HG03159 (cell line): Measurements from ENCODE around the gene HMHB1.
A peak's percentile ranks its signal among the peaks of the same experiment; 100 is the strongest.
"Not testable (repeated sequence)": the region's sequence is repeated elsewhere in the genome, so short reads cannot be mapped to it uniquely, and the experiment has no call there.

Experiments used
- ATAC-seq: cut with Tn5 transposase; IDR thresholded peaks from one replicate; pipeline ENCODE4 v1.9.1; 2021; ENCODE audit warnings: mild to moderate bottlenecking, moderate library complexity; ENCODE audit not compliant: unreplicated experiment

HMHB1 gene

DNA sequence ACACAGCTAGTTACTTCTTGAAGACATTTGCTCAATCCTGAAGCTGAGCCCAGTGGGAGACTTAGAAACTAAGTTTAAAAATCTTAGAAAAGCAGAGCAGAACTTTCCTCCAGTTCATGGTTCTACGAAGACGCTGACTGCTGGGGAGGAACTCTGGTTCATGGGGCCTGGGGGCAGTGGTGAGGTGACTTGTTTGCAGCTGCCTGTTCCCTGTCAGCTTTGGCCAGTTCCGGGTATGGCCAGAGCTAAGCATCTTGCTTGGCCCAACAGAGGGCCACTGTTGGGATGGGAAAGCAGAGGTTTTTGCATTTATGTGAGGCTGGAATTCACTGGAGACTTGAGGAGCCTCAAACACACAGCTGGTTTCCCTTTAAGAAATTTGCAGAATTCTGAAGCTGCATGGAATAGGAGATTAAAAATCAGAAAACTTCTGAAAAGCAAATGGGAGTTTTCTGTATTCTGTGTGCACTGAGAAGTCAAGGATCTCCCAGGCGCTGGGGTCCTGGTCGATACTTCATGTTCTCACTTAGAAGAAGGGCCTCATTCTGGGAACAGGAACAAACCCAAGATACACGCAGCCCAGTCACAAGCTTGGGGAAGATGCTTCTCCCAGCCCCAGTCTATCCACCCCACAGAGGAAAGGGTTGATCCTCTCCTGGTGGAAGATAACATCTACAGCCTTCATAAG, 10.6 kb upstream of the HMHB1 start:
- no peak for ATAC-seq

GRCh38 chr5:143805861-143806260, 6.1 kb upstream of the HMHB1 start:
- ATAC-seq, result no peak

DNA sequence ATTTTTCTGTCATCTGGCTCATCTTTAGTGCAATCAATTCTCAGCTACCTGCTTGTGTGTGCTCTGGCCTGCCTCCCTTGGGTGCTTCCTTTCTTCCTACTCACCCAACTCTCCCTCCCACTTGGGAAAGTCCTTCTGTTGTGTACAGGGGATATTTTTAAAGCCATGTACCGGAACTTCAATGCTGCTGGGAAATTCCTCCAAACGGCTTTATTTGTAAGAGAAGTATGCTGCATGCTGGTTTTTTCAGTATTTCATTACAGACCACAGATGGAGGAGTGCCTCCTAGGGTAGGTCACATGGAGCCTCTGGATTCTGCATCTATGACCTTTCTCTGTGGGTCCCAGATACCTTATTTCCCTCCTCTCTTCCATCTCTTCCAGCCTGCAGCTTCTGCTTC, 5.4 kb upstream of the HMHB1 start:
- no peak for ATAC-seq

DNA sequence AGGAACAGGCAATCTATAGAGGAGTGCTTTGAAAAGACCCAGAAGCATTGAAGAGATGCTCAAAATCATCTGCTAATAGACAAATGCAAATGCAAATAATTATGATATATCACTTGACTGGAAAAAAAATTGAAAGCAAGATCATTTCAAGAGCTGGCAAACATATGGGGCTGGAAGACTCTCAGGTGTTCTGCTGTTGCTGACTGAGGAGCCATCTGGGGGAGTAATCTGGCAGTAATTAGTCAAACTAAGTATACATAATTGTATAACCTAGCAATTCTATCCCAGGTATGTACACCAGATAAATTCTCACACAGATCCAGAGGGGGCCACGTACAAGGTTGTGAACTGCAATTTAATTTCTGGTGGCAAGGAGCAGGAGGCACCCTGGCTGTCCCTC, 4.6 kb upstream of the HMHB1 start:
- no peak for ATAC-seq

DNA sequence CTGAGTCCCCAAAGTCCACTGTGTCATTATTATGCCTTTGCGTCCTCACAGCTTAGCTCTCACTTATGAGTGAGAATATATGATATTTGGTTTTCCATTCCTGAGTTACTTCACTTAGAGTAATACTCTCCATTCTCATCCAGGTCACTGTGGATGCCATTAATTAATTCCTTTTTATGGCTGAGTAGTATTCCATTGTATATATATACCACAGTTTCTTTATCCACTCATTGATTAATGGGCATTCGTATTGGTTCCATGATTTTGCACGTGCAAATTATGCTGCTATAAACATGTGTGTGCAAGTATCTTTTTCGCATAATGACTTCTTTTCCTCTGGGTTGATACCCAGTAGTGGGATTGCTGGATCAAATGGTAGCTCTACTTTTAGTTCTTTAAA, 4.4 kb downstream of the HMHB1 start:
- not testable (repeated sequence) for ATAC-seq

DNA sequence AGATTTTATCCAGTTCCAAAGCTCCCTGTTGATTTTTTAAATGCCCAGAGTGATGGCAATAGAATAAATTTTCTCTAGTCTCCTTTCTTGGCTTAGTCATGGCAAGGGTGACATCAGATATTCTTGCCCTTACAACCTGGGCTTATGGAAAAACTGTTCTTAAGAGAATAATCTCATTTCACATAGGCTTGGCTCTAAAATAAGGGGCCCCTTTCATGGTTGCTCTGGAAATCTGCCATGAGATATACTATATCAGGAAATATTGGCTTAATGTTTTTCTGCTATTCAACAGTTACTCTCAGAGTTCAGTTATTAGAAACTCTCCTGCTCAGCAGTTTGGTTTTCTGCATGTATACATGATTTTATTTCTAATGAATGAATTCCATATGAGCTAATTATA, 7.8 kb downstream of the HMHB1 start:
- ATAC-seq, result no peak

DNA sequence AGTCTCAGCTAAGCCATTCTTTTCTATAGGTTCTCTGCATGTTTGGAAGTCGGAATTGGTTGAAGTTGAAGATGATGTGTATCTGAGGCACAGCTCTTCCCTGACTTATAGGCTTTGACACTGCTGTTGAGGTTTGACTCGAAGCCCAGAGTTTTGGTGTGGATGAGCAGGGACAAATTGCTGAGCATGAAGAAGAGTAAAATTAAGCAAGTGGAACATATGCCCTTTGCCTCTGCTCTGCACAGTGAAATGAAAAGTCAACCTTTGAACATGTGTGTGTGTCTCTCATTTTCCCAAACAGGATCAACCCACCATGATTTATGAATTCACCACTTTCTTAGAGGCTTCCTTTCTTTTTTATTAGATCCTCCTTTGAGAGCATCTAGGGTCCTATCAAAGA, 8.5 kb downstream of the HMHB1 start:
- no peak for ATAC-seq

DNA sequence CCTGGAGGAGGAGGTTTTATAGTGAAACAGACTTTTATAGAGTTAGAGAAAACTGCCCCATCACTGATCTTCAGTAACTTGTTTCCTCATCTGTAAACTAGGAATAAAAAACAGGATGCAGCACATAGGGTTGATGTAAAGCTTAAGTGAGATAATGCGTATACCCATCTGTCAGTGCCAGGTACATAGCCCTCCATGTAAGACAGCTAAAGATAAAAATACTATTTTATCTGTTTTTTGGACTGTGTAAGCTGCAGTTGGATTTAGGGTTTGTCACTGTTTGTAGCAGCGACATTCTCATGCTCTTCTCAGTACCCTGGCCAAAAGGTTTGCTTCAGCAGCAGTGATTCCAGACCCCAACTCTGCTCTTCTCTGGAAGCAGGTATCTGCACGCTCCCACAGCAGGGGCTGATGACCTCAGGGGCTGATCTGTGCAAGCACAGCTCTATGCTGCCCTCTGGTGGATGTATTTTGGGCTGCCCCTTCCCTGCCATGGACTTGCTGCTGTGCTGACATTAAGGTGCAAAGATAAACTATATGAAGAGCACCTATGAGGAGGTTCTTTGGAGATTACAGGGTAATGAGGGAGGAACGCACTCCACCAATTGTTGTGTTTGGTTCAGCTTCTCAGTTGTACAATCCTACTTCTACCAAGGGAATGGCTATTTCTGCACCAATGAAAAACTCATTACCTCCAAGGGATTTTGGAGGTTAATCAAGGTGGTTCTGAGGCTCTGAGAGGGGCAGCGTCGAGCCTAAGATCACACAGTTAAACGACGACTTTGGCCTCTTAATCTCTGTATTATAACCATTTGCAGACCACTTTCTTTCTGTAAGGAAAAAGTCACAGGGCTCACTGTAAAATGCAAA, 13.1 kb downstream of the HMHB1 start:
- peak; percentile 60 for ATAC-seq

GRCh38 chr5:143826951-143827444, 15.0 kb downstream of the HMHB1 start:
- peak; percentile 91 for ATAC-seq

DNA sequence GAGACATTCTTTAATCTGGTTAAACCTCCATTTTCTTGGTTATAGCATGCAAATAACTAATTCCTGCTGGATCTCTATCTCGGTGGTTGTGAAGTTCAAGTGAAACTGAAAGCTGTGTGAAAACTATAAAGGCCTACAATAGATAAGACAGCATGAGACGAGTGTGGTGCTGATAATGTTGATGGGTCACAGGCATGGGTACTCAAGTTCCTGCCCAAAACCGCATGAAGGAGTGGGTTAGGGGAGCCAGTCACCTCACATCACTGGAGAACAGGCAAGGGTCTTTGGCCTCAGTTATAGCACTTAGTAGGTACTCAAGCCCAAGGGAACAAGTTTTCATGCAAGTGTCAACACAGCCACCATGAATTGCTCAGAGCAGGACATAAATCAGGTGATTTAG, 16.7 kb downstream of the HMHB1 start:
- ATAC-seq, result no peak

DNA sequence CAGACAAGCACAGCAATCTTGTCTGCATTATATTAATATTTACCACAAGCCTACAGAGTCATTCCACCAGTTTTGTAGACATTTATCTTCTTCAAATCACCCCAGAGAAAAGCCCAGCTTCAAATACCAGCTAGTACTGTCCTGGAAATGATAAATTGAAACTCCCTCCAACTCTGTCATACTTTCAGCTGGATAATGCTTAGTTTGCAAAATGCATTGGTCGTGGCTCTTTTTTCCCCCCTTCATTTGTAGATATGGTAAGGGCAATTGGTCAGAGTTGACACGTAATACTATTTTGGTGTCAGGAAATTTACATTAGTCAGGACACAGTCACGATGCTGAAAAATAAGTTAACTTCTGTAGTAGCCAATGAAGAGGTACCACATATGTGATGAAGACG, 21.2 kb downstream of the HMHB1 start:
- ATAC-seq, result no peak

GRCh38 chr5:143835251-143835650, 23.3 kb downstream of the HMHB1 start:
- ATAC-seq, result no peak

GRCh38 chr5:143836161-143836725, 24.3 kb downstream of the HMHB1 start:
- no peak for ATAC-seq

DNA sequence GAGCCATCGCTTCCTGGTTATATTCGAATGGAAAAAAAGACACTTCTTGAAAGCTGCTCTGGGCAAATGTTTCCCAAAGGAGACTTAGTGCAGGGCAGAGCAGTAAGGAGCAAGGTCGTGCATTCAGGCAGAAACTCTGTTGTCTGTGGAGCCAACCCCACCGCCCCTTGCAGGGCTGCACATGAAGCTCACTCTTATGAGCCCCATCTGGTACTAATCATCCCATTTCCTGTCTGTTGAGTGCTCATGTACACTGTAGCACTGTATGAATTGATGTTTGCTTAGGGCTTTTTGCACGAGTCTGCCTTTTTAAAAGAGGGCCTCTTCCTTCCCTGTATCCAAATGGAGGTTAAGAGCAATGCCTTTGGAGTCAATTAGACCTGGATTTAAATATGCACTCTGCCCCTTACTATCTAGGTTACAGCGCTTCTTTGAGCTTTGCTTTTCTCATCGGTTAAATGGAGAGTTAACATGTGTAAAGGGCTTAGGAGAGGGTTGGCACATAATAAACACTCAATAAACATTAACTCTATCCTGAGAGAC, 25.4 kb downstream of the HMHB1 start:
- ATAC-seq, result no peak

DNA sequence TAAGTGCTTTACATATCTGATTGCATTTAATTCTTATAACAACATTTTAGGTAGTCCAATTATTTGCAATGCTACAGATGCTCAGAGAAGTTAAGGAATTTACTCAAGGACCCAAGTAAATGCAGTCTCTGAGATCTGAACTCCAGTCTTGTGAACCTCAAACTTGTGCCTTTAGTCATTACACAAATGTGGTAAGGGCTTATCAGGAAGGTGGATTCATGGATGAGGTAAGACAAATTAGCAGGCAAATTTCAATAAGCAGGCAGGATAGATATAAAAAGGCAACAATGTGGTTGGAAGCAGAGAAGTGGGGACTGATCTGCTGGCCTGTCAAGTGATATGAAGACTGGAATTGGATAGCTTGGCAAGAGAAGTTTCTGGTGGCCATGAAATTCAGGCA, 29.5 kb downstream of the HMHB1 start:
- no peak for ATAC-seq

- no peak for ATAC-seq
Observed at GRCh38 chr5:143842920-143843319, 31.0 kb downstream of the HMHB1 start.

DNA sequence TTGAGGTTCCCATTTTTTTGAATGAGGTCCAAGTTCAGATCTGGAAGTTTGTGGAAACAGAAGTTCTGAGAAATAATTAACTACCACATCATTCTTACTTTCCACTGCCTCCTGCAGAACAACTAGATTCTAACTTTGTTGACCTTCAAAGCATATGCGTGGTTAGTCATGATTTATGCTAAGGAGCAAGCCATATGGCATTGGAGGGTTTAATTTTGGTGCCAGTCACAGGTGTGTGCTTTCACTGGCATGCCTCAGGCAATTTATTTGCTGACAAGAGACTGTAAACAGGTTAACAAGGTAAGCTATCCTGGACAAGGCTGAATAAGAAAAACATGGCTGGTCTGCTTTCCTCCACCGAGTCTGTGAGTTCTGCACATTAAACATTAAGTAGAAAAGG, 31.5 kb downstream of the HMHB1 start:
- ATAC-seq, result no peak

- peak; percentile 87 for ATAC-seq
Observed at GRCh38 chr5:143850050-143850683, 38.2 kb downstream of the HMHB1 start.

DNA sequence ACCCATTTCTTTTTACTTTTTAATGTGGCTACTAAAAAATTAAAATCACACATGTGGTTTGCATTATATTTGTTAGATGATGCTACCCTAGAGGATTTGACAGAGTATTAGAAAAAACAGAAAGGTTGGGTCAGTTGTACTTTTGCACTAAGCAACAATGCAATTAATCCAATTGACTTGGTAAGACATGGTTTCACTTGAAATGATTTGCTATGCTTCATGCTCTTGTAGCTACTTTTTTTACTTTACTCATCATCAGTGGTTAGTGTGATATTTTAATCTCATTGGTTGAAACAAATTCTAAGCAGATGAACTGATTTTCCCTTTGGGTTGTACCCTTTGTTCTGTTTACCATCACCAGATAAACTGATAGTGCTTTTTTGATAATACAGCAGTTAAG, 39.4 kb downstream of the HMHB1 start:
- ATAC-seq, result no peak

DNA sequence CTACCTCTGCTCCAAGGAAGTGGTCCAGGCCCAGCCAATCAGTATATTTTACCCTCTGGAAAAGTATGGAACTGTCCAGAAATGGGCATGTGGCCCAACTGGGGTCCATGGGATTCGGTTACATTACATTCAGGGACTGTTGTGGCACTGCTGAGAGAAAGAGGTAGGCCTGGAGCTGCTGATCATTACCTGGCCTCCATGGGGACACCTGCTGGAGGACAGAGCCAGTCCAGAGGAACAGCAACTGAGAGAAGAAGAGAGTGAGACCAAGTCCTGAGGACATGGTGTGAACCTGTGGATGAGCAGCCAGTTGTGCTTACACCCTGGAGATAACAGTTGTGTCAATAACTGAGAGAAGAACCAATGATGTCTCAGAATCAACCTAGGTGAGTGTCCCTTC, 48.2 kb downstream of the HMHB1 start:
- no peak for ATAC-seq

DNA sequence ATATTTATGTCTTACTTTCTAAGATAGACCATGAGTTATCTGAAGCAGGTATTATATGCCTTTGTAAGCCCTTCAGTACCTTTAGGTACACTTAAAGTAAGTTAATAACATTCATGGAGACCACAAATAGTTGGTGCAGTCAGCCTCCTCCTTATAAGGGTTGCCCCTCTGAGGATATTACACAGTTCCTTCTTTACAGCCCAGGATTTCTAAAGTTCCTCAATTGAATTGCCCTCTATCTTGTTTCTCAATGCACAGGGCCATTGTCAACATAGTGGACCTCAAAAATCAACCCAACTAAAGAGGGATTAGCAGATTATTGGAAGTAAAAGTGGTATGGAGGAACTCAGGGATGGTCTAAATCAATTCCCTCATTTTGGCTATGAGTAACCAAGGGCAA, 50.3 kb downstream of the HMHB1 start:
- no peak for ATAC-seq
